OCI-LY1 (cell line): ENCODE results near the gene CBX7.

Experiments used
- H2AFZ ChIP-seq: fragments of 200-600 bp; sonication (generic), shearing (Covaris generic); 2 replicates; pipeline ENCODE4 v1.6.0; 2014; ENCODE audit warnings: antibody characterized with exemption, mild to moderate bottlenecking, low read length
- H3F3A ChIP-seq: fragments of 200-600 bp; sonication (generic), shearing (Covaris generic); 2 replicates; pipeline ENCODE4 v1.6.0; 2014; ENCODE audit warnings: mild to moderate bottlenecking, antibody characterized with exemption, low read length, moderate library complexity; ENCODE audit not compliant: insufficient read depth
- H3K27ac ChIP-seq: fragments of 200-600 bp; sonication (generic); 2 replicates; pipeline ENCODE4 v1.5.1; 2014; ENCODE audit warnings: low read length, mixed run types, mild to moderate bottlenecking, low read depth; ENCODE audit not compliant: poor library complexity, severe bottlenecking
- H3K27me3 ChIP-seq: fragments of 200-600 bp; sonication (generic); 2 replicates; pipeline ENCODE4 v1.6.0; 2014; ENCODE audit warnings: antibody characterized with exemption, mild to moderate bottlenecking, low read length, moderate library complexity; ENCODE audit not compliant: insufficient read depth
- H3K36me3 ChIP-seq: fragments of 200-600 bp; sonication (generic); 2 replicates; pipeline ENCODE4 v1.6.1; 2014; ENCODE audit warnings: mild to moderate bottlenecking, antibody characterized with exemption, low read length, moderate library complexity, mixed read lengths; ENCODE audit not compliant: insufficient read depth
- H3K4me1 ChIP-seq: fragments of 200-600 bp; sonication (generic); 2 replicates; pipeline ENCODE4 v1.5.1; 2014; ENCODE audit warnings: mild to moderate bottlenecking, low read length, moderate library complexity; ENCODE audit not compliant: insufficient read depth, severe bottlenecking
- H3K4me2 ChIP-seq: fragments of 200-600 bp; sonication (generic), shearing (Covaris generic); 2 replicates; pipeline ENCODE4 v1.6.1; 2014; ENCODE audit warnings: low read length
- H3K4me3 ChIP-seq: fragments of 200-600 bp; sonication (generic); 2 replicates; pipeline ENCODE4 v1.5.1; 2014; ENCODE audit warnings: low read length, low read depth, mild to moderate bottlenecking, mixed read lengths; ENCODE audit not compliant: poor library complexity, severe bottlenecking
- H3K79me2 ChIP-seq: fragments of 200-600 bp; shearing (Covaris generic); 2 replicates; pipeline ENCODE4 v1.6.1; 2016; ENCODE audit warnings: mixed run types, low read length, mixed read lengths; ENCODE audit not compliant: insufficient read depth
- H3K9ac ChIP-seq: fragments of 200-600 bp; sonication (generic), shearing (Covaris generic); 2 replicates; pipeline ENCODE4 v1.6.1; 2014; ENCODE audit warnings: mild to moderate bottlenecking, low read length, mixed read lengths
- H3K9me2 ChIP-seq: fragments of 200-600 bp; sonication (generic), shearing (Covaris generic); 2 replicates; pipeline ENCODE4 v1.6.1; 2014; ENCODE audit warnings: low read depth, mild to moderate bottlenecking, low read length, mixed read lengths
- H3K9me3 ChIP-seq: fragments of 200-600 bp; shearing (Covaris generic); 2 replicates; pipeline ENCODE4 v1.6.1; 2014; ENCODE audit warnings: low read length, mixed read lengths
- H4K20me1 ChIP-seq: fragments of 200-600 bp; sonication (generic), shearing (Covaris generic); 2 replicates; pipeline ENCODE4 v1.6.0; 2016; ENCODE audit warnings: mild to moderate bottlenecking, low read length; ENCODE audit not compliant: insufficient read depth
- CTCF ChIP-seq: fragments of 200-600 bp; sonication (generic), shearing (Covaris generic); IDR thresholded peaks from 2 replicates; pipeline ENCODE4 v1.5.1; 2017; ENCODE audit warnings: mild to moderate bottlenecking, antibody characterized with exemption, low read length, moderate library complexity, mixed read lengths
- EZH2 ChIP-seq: fragments of 200-600 bp; sonication (generic), shearing (Covaris generic); IDR thresholded peaks from 2 replicates; pipeline ENCODE4 v1.8.0; 2017; ENCODE audit warnings: borderline replicate concordance, mixed run types, mild to moderate bottlenecking, antibody characterized with exemption, low read length, moderate library complexity, mixed read lengths

CBX7 gene

DNA sequence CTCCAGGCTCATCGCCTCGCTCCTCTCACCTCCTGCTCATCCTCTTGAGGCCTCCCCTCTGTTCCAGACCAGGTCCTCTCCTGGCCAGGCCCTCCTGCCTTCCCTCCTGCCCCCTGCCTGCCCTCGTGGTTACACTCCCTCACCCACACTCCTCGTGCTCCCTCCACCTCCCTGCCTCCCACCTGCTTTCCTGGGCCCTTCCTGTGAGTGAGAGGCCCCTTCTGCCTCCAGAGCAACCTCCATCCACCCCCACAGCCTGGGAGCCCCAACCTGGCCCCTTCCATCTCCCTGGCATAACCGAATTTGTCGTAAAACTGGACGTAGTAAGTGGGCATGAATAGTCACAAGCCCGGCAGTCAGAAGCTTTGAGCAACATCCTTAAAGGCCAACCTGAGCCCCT lies 70.9 kb downstream of the CBX7 start:
- Histone ChIP-seq H2AFZ (no peak overlapping the region), H3K27me3 (peaks cover 4% of the 10 kb centered on the region; the same call in 1 of the 2 replicates), H3K79me2 (no peaks in the 10 kb centered on the region), H3K4me2 (no peak overlapping the region), H4K20me1 (no peaks in the 10 kb centered on the region), H3K36me3 (no peaks in the 10 kb centered on the region), H3K9me2 (no peaks in the 10 kb centered on the region), H3K9me3 (no peaks in the 10 kb centered on the region), H3K4me1 (no peaks in the 10 kb centered on the region), H3K27ac (no peak overlapping the region), H3K4me3 (no peak overlapping the region), H3F3A (no peaks in the 10 kb centered on the region), H3K9ac (no peak overlapping the region)
- TF ChIP-seq CTCF (no peak), EZH2 (no peak)

- H3K4me3 ChIP-seq = no peak overlapping the region
- H3K9me3 ChIP-seq = no peaks in the 10 kb centered on the region
- no peak overlapping the region for H3K27ac ChIP-seq
- H2AFZ ChIP-seq = no peak overlapping the region
- TF ChIP-seq CTCF (no peak), EZH2 (no peak)
- no peak overlapping the region for H3K4me2 ChIP-seq
- no peaks in the 10 kb centered on the region for H3K36me3 ChIP-seq
- H3K9ac ChIP-seq = no peak overlapping the region
- no peaks in the 10 kb centered on the region for H3K9me2 ChIP-seq
- no peaks in the 10 kb centered on the region for H3K79me2 ChIP-seq
- H4K20me1 ChIP-seq = no peaks in the 10 kb centered on the region
- peaks cover 4% of the 10 kb centered on the region; the same call in 1 of the 2 replicates for H3K27me3 ChIP-seq
- H3F3A ChIP-seq = no peaks in the 10 kb centered on the region
- no peaks in the 10 kb centered on the region for H3K4me1 ChIP-seq
Measured at GRCh38 chr22:39081016-39081415, 71.5 kb downstream of the CBX7 start.
